ENCODE measurements around the gene SLC30A3. TPM values are rescaled to one million over a fixed set of nuclear protein-coding genes. Genes with fewer than 3 reads are reported as not detected.

SLC30A3 gene
- total and polyA plus RNA-seq, 10 of the 15 experiments (the other 5 are each of a cell fraction or from before 2014, with no cell fraction given) = 0.23 TPM; not detected in 9

- intact Hi-C loops (cut with micrococcal nuclease; ENCODE audit: unreplicated experiment) (no loop called here), in situ Hi-C loops (cut with MboI) (no loop called here)
- DNase-seq (ENCODE audit: low read depth, low spot score) (no peak), ATAC-seq (no peak), FAIRE-seq (no peak)
- POLR2A ChIA-PET = no interaction called here
- Histone ChIP-seq H3K4me1 (ENCODE audit: control insufficient read depth, insufficient read depth, low read length) (no peaks in the 10 kb centered on the region), H3K4me3 (no peak overlapping the region), H3K27ac (ENCODE audit: control insufficient read depth, insufficient read depth) (no peak overlapping the region), H3K36me3 (ENCODE audit: control insufficient read depth in 2 of 2, insufficient read depth in 2 of 2, low read length in 1 of 2) (peaks cover 26 to 31% of the 10 kb centered on the region in 2 experiments; a peak in 3 of 4 replicates), H3K9me3 (replicated peaks; ENCODE audit: control insufficient read depth, insufficient read depth, low read length) (no peaks in the 10 kb centered on the region), H3K27me3 (replicated peaks in 1 of 2; ENCODE audit: control insufficient read depth in 2 of 2, insufficient read depth in 2 of 2, low read length in 1 of 2) (no peaks in the 10 kb centered on the region), H3K9ac (ENCODE audit: control insufficient read depth, insufficient read depth, low read length) (no peak overlapping the region), H3K79me2 (ENCODE audit: control insufficient read depth, insufficient read depth, low read length) (peaks cover 19% of the 10 kb centered on the region), H4K20me1 (ENCODE audit: control insufficient read depth, insufficient read depth) (no peaks in the 10 kb centered on the region), H2AFZ (ENCODE audit: control insufficient read depth, low read depth, low read length) (no peak overlapping the region), H3K4me2 (ENCODE audit: control insufficient read depth, insufficient read depth) (no peak overlapping the region)
- SMC1A ChIA-PET (ENCODE audit: uncharacterized antibody, unreplicated experiment) = no interaction called here
- TF ChIP-seq IKZF1 (conservative IDR thresholded peaks at IDR 0.05) (no peak), HCFC1 (IDR thresholded peaks at IDR 0.05; ENCODE audit: low read length) (no peak), CREM (IDR thresholded peaks at IDR 0.05; ENCODE audit: low read depth) (no peak)
- no TSS peak for BruUV-seq (replicated peaks)
- CTCF ChIA-PET = no interaction called here
- WGBS (ENCODE audit: insufficient coverage, insufficient replicate concordance, low lambda C conversion rate, missing lambda C conversion rate) = 100% methylated on average over 5 of the region's 5 CpGs
- RAD21 ChIA-PET (ENCODE audit: unreplicated experiment) = no interaction called here
Measured at GRCh38 chr2:27222407-27222806, 40.4 kb downstream of the SLC30A3 start.

DNA sequence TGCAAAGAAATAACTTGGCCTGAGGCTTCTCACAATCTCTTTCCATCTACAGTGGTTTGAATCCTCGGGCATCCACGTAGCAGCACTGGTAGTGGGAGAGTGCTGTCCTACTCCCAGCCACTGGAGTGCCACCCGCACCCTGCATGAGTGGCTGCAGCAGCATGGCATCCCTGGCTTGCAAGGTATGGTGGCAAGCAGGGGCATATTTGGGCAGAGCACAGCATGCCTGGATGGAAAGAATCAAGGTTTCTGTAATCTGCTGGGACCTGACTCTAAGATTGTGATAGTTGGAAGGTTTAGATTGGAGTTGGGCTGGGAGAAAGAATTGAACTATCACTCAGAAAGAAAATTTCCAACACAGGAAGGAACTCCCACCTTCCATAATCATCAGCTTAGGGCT is 41.7 kb downstream of the SLC30A3 start:
- BruUV-seq (replicated peaks) = no TSS peak
- TF ChIP-seq TAF1 (IDR thresholded peaks at IDR 0.05; ENCODE audit: borderline replicate concordance, low read depth, low read length) (no peak), SMAD5 (IDR thresholded peaks at IDR 0.05; ENCODE audit: low read depth) (no peak), MLLT1 (IDR thresholded peaks at IDR 0.05) (no peak), SIX5 (IDR thresholded peaks at IDR 0.05; ENCODE audit: low read depth, low read length, severe bottlenecking) (no peak), ZNF384 (IDR thresholded peaks at IDR 0.05; ENCODE audit: borderline replicate concordance, low read depth, low read length) (no peak), NFIC (IDR thresholded peaks at IDR 0.05; ENCODE audit: low read depth, low read length) (no peak), IKZF2 (IDR thresholded peaks at IDR 0.05) (no peak), SP1 (IDR thresholded peaks at IDR 0.05; ENCODE audit: low read depth, low read length) (no peak), STAT3 (IDR thresholded peaks at IDR 0.05; ENCODE audit: low read depth, low read length) (no peak), JUNB (IDR thresholded peaks at IDR 0.05) (no peak)
- TF ChIP-seq, protein P1, sequence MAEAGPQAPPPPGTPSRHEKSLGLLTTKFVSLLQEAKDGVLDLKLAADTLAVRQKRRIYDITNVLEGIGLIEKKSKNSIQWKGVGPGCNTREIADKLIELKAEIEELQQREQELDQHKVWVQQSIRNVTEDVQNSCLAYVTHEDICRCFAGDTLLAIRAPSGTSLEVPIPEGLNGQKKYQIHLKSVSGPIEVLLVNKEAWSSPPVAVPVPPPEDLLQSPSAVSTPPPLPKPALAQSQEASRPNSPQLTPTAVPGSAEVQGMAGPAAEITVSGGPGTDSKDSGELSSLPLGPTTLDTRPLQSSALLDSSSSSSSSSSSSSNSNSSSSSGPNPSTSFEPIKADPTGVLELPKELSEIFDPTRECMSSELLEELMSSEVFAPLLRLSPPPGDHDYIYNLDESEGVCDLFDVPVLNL (IDR thresholded peaks at IDR 0.05; ENCODE audit: low read depth, low read length) = no peak

More for the DNA sequence above, 41.7 kb downstream of the SLC30A3 start:
- ATAC-seq = no peak
- no peaks in the 10 kb centered on the region for H4K20me1 ChIP-seq (ENCODE audit: control insufficient read depth, insufficient read depth)
- no peaks in the 10 kb centered on the region for H3K27me3 ChIP-seq (replicated peaks in 1 of 2; ENCODE audit: control insufficient read depth in 2 of 2, insufficient read depth in 2 of 2, low read length in 1 of 2)
- ChIA-PET CTCF (no interaction called here), SMC1A (ENCODE audit: uncharacterized antibody, unreplicated experiment) (no interaction called here), RAD21 (ENCODE audit: unreplicated experiment) (no interaction called here), POLR2A (no interaction called here)
- no peak overlapping the region for H3K27ac ChIP-seq (ENCODE audit: control insufficient read depth, insufficient read depth)
- no peak overlapping the region for H3K4me2 ChIP-seq (ENCODE audit: control insufficient read depth, insufficient read depth)
- H2AFZ ChIP-seq (ENCODE audit: control insufficient read depth, low read depth, low read length) = no peak overlapping the region
- H3K4me3 ChIP-seq = no peak overlapping the region
- H3K4me1 ChIP-seq (ENCODE audit: control insufficient read depth, insufficient read depth, low read length) = peaks cover 3% of the 10 kb centered on the region; the same call in 1 of the 2 replicates
- intact Hi-C loops (cut with micrococcal nuclease; ENCODE audit: unreplicated experiment) = no loop called here
- no peaks in the 10 kb centered on the region for H3K9me3 ChIP-seq (replicated peaks; ENCODE audit: control insufficient read depth, insufficient read depth, low read length)
- in situ Hi-C loops (cut with MboI) = no loop called here
- H3K9ac ChIP-seq (ENCODE audit: control insufficient read depth, insufficient read depth, low read length) = no peak overlapping the region
- peaks cover 21% of the 10 kb centered on the region for H3K79me2 ChIP-seq (ENCODE audit: control insufficient read depth, insufficient read depth, low read length)
- no peak for DNase-seq (ENCODE audit: low read depth, low spot score)
- FAIRE-seq = no peak
- peaks cover 21 to 22% of the 10 kb centered on the region in 2 experiments; a peak in 3 of 4 replicates for H3K36me3 ChIP-seq (ENCODE audit: control insufficient read depth in 2 of 2, insufficient read depth in 2 of 2, low read length in 1 of 2)
- 98% methylated on average over 3 of the region's 3 CpGs for WGBS (ENCODE audit: insufficient coverage, insufficient replicate concordance, low lambda C conversion rate, missing lambda C conversion rate)

Measured in GM12878 (cell line).